WTC11 (cell line): ENCODE data around the gene COG4. TPM values are rescaled to one million over a fixed set of nuclear protein-coding genes. Genes with fewer than 3 reads are reported as not detected.
"Not testable (repeated sequence)": the region's sequence is repeated elsewhere in the genome, so short reads cannot be mapped to it uniquely, and the experiment has no call there.

Experiments
- ATAC-seq: fragments of 200-7000 bp; cut with Tn5 transposase; 2 replicates; pipeline ENCODE4 v1.10.0; 2021; ENCODE audit warnings: mild to moderate bottlenecking, moderate library complexity
- CTCF ChIA-PET: fragments of 300-600 bp; sonication (Branson Sonifier 250); formaldehyde crosslinking; loops from one replicate; lab custom pipeline; 2021; ENCODE audit warnings: antibody characterized with exemption; lab: Charles Lee
- POLR2A ChIA-PET: fragments of 350-600 bp; sonication (Branson Sonifier 250); formaldehyde crosslinking; loops from one replicate; lab custom pipeline; 2021; ENCODE audit warnings: antibody characterized with exemption; lab: Charles Lee
- DNase-seq: peaks from one replicate; pipeline ENCODE4 v3.0.0; 2021; ENCODE audit warnings: low spot score
- H3K27ac Mint-ChIP-seq: 2 replicates; pipeline ENCODE4 v1.8.0; 2021; ENCODE audit warnings: mixed read lengths
- H3K27me3 Mint-ChIP-seq: 2 replicates; pipeline ENCODE4 v1.8.0; 2021; ENCODE audit warnings: low read depth, mild to moderate bottlenecking, moderate library complexity, mixed read lengths
- H3K36me3 Mint-ChIP-seq: 2 replicates; pipeline ENCODE4 v1.8.0; 2021; ENCODE audit warnings: mixed read lengths
- H3K4me1 Mint-ChIP-seq: 2 replicates; pipeline ENCODE4 v1.8.0; 2022; ENCODE audit warnings: mixed read lengths
- H3K4me3 Mint-ChIP-seq: 2 replicates; pipeline ENCODE4 v1.8.0; 2021; ENCODE audit warnings: mild to moderate bottlenecking, moderate library complexity, mixed read lengths
- H3K9me3 Mint-ChIP-seq: 2 replicates; pipeline ENCODE4 v1.8.0; 2021; ENCODE audit warnings: mixed read lengths
- CDX4 ChIP-seq: fragments of 250-450 bp; sonication (Bioruptor Pico); IDR thresholded peaks from 2 replicates; pipeline ENCODE4 v1.9.0; 2021; ENCODE audit warnings: moderate library complexity, mild to moderate bottlenecking, inconsistent platforms, borderline replicate concordance
- E2F4 ChIP-seq: sonication (generic); formaldehyde crosslinking; IDR thresholded peaks from 2 replicates; pipeline ENCODE4 v1.8.1; 2022; ENCODE audit warnings: low read depth, mild to moderate bottlenecking, moderate library complexity, missing genetic modification reagents, borderline replicate concordance
- ESRRA ChIP-seq: sonication (generic); formaldehyde crosslinking; IDR thresholded peaks from 2 replicates; pipeline ENCODE4 v1.8.1; 2022; ENCODE audit warnings: mild to moderate bottlenecking, missing genetic modification reagents, borderline replicate concordance
- FOXK1 ChIP-seq: sonication (generic); formaldehyde crosslinking; IDR thresholded peaks from 2 replicates; pipeline ENCODE4 v1.8.0; 2022; ENCODE audit warnings: mild to moderate bottlenecking, moderate library complexity, missing genetic modification reagents
- GRHL2 ChIP-seq: fragments of 250-450 bp; sonication (Bioruptor Pico); IDR thresholded peaks from 2 replicates; pipeline ENCODE4 v1.8.0; 2022; ENCODE audit warnings: mild to moderate bottlenecking, moderate library complexity; ENCODE audit not compliant: insufficient replicate concordance, severe bottlenecking
- NR2C2 ChIP-seq: sonication (generic); formaldehyde crosslinking; IDR thresholded peaks from 2 replicates; pipeline ENCODE4 v1.8.0; 2022; ENCODE audit warnings: mild to moderate bottlenecking, missing genetic modification reagents
- USF1 ChIP-seq: sonication (generic); formaldehyde crosslinking; IDR thresholded peaks from 2 replicates; pipeline ENCODE4 v1.8.0; 2022; ENCODE audit warnings: mild to moderate bottlenecking, missing genetic modification reagents
- USF2 ChIP-seq: sonication (generic); formaldehyde crosslinking; IDR thresholded peaks from 2 replicates; pipeline ENCODE4 v1.8.1; 2023; ENCODE audit warnings: mild to moderate bottlenecking, missing genetic modification reagents, moderate library complexity
- ZNF263 ChIP-seq: sonication (generic); formaldehyde crosslinking; IDR thresholded peaks from 2 replicates; pipeline ENCODE4 v1.8.1; 2022; ENCODE audit warnings: low read depth, mild to moderate bottlenecking, moderate library complexity, missing genetic modification reagents
- total RNA-seq: library from RNA; stranded (reverse); gene quantifications from 3 replicates; pipeline ENCODE4 v1.2.3, GENCODE V29; 2021

Gene COG4
- total RNA-seq, 1 experiment from 2014 or later: 56.6 TPM

- peaks cover 10% of the 10 kb centered on the region for H3K4me1 Mint-ChIP-seq
- no peaks in the 10 kb centered on the region for H3K27me3 Mint-ChIP-seq
- H3K9me3 Mint-ChIP-seq: peaks cover 4% of the 10 kb centered on the region
- ChIA-PET CTCF (interaction anchor here (0.7 to 3.9 kb wide), 7 partner anchors 9 to 122 kb away, joined by 3 to 24 read pairs (median 7); no protein-coding TSS in a partner anchor), POLR2A (interaction anchor here (0.7 to 2.2 kb wide), 6 partner anchors 14 to 164 kb away, joined by 3 to 17 read pairs (median 5); partner anchors contain the start of genes AARS1, DDX19A and ST3GAL2)
- TF ChIP-seq USF1 (CRISPR knock-in tag) (peak; percentile 61; the same call in 1 of the 2 replicates), ESRRA (CRISPR knock-in tag) (no peak), CDX4 (CRISPR knock-in tag) (no peak), GRHL2 (CRISPR knock-in tag) (no peak), USF2 (peak; percentile 76)
- peak overlapping the region; percentile 92 for H3K4me3 Mint-ChIP-seq
- no peaks in the 10 kb centered on the region for H3K36me3 Mint-ChIP-seq
- ATAC-seq: peak; percentile 19
- H3K27ac Mint-ChIP-seq: peak overlapping the region; percentile 97
- no peak for DNase-seq
Measured at GRCh38 chr16:70453892-70454221, 69.5 kb downstream of the COG4 start.

- peak overlapping the region; percentile 92 for H3K4me3 Mint-ChIP-seq
- CTCF ChIA-PET: interaction anchor here (0.7 to 3.9 kb wide), 7 partner anchors 8 to 121 kb away, joined by 3 to 24 read pairs (median 7); no protein-coding TSS in a partner anchor
- POLR2A ChIA-PET: interaction anchor here (0.7 to 2.2 kb wide), 5 partner anchors 14 to 164 kb away, joined by 3 to 17 read pairs (median 6); partner anchors contain the start of genes AARS1 and ST3GAL2
- no peak for TF ChIP-seq NR2C2
- TF ChIP-seq ZNF263 (CRISPR knock-in tag): no peak
- no peak for TF ChIP-seq USF2
- TF ChIP-seq FOXK1 (CRISPR knock-in tag): no peak
- DNase-seq (no peak), ATAC-seq (no peak)
- H3K4me1 Mint-ChIP-seq: peaks cover 10% of the 10 kb centered on the region
- no peaks in the 10 kb centered on the region for H3K27me3 Mint-ChIP-seq
- no peaks in the 10 kb centered on the region for H3K36me3 Mint-ChIP-seq
- H3K27ac Mint-ChIP-seq: peak overlapping the region; percentile 97
- H3K9me3 Mint-ChIP-seq: peaks cover 4% of the 10 kb centered on the region
Measured at GRCh38 chr16:70453117-70453891, 70.0 kb downstream of the COG4 start.

GRCh38 chr16:70451004-70451340 is 72.4 kb downstream of the COG4 start:
- POLR2A ChIA-PET: interaction anchor here (2.0 kb wide), 1 partner anchor 70 kb away, joined by 4 read pairs; no protein-coding TSS in a partner anchor
- CTCF ChIA-PET, ATAC-seq: not testable (repeated sequence)

GRCh38 chr16:70450142-70451003 is 73.0 kb downstream of the COG4 start:
- not testable (repeated sequence) for ATAC-seq, H3K27ac Mint-ChIP-seq

More at GRCh38 chr16:70451004-70451340, 72.4 kb downstream of the COG4 start:
- not testable (repeated sequence) for H3K9me3 Mint-ChIP-seq, H3K27me3 Mint-ChIP-seq, H3K27ac Mint-ChIP-seq, H3K36me3 Mint-ChIP-seq, DNase-seq, H3K4me3 Mint-ChIP-seq
- H3K4me1 Mint-ChIP-seq: peaks cover 19% of the 10 kb centered on the region
- TF ChIP-seq E2F4 (CRISPR knock-in tag): peak; percentile 41; the same call in 1 of the 2 replicates

More at GRCh38 chr16:70450142-70451003, 73.0 kb downstream of the COG4 start:
- DNase-seq, H3K27me3 Mint-ChIP-seq, H3K9me3 Mint-ChIP-seq, H3K36me3 Mint-ChIP-seq, H3K4me3 Mint-ChIP-seq: not testable (repeated sequence)
- CTCF ChIA-PET: interaction anchor here (1.2 kb wide), 1 partner anchor 20 kb away, joined by 3 read pairs; no protein-coding TSS in a partner anchor
- peaks cover 19% of the 10 kb centered on the region for H3K4me1 Mint-ChIP-seq
- POLR2A ChIA-PET: interaction anchor here (2.0 kb wide), 1 partner anchor 69 kb away, joined by 4 read pairs; no protein-coding TSS in a partner anchor
